GM19324 (cell line): ENCODE measurements around the gene RPLP1.
A peak's percentile ranks its signal among the peaks of the same experiment; 100 is the strongest.

ENCODE experiments used
- ATAC-seq: cut with Tn5 transposase; IDR thresholded peaks from one replicate; pipeline ENCODE4 v1.9.1; 2021; ENCODE audit warnings: mild to moderate bottlenecking, moderate library complexity; ENCODE audit not compliant: unreplicated experiment, low FRiP score

Gene RPLP1

DNA sequence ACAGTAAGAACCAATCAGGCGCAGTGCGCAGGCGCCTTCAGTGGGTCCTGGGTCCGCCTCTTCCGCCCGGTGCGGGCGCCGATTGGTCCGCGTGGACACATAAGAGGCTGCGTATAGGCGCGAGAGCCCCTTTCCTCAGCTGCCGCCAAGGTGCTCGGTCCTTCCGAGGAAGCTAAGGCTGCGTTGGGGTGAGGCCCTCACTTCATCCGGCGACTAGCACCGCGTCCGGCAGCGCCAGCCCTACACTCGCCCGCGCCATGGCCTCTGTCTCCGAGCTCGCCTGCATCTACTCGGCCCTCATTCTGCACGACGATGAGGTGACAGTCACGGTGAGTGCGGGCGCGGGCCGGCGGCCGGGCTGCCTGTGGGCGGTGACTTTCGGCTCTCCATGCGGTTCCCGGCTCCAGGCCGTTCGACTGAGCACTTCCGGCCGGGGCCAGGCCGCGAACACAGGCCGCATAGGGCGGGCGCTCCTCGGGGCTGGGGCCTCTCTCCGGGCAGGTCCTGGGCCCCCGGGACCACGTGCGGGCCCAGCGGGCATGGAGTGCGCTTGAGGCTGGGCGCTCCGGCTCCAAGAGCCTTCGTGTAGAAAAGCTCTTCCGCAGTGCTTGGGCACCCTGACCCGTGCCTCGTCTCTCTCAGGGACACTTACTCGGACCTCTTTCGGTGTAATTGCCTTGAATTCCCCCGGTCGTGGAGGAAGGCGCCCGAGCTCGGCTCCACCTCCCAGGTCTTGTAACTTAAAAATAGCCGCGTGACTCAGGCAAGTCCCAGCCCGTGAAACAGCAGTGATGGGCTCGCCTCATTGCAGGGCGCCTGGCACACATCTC is at the start of gene RPLP1:
Gene RPLP1, plus strand, starts transcription at position 127 of the 830 bp plus-strand sequence. Its CDS starts 131 bp downstream, at position 258.
- ATAC-seq: peak; percentile 83

DNA sequence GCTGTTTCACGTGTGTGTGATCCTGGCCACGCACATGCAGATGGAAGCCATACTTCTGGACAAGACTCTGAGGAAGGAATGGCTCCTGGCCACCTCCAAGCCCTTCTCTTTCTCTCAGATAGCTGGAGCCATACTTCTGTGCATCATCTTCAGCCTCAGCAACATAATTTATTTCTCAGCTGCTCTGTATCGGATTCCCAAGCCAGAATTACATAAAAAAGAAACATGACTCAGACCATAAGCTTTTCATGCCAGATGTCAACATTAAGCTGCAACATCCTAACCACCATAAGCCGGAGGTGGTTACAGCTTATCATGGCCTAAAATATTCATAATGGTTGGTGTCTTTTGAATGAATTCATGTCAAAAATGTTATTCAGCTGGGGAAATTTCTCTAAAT is 49.0 kb upstream of the RPLP1 start:
- ATAC-seq: no peak

DNA sequence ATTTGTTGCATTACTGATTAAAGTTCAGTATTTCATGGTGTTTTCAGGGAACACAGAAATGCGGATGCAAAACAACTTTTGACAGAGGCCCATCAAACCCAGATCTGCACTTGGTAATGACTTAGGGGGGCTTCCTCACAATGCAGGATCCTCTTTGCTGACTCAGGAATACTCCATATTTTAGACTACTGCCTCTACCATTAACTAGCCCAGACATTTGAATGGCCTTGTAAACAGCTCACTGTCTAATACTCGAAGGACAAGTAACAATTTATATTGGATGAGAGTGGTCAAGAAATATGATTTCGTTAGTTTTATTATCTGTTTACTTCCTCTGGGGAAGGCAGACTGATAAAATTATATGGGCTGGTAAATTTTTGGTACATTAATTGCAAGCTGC is 47.5 kb upstream of the RPLP1 start:
- no peak for ATAC-seq

DNA sequence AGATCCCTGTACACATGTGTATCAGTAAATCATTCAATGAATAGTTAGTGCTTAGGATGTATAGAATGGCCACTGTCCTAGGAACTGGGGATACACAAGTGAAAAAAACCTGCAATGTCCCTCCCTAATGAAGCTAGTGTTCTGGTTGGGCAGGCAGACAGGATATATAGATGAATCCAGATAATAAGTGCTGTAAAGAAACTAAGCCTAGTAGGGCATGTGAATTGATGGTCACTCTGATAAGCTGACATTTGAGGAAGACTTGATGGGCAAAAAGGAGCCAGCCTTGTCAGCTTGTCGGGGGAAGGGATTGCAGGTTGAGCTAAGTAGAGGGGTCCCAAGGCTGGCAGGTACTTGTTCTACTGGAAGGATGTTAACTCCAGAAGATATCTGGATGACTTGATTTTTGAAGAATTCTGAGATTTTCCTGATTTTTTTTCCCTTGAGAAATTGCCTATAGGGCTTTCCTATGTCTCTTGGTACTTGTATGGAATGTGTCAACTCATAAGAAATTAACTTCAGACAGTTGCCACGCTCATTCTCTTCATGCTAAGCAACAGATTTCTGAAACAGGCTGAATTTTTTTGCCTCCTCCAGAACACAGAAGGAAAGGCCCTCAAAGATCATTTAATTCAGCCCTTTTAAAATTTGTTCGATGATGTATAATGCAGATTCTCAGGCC is 44.8 kb upstream of the RPLP1 start:
- no peak for ATAC-seq

DNA sequence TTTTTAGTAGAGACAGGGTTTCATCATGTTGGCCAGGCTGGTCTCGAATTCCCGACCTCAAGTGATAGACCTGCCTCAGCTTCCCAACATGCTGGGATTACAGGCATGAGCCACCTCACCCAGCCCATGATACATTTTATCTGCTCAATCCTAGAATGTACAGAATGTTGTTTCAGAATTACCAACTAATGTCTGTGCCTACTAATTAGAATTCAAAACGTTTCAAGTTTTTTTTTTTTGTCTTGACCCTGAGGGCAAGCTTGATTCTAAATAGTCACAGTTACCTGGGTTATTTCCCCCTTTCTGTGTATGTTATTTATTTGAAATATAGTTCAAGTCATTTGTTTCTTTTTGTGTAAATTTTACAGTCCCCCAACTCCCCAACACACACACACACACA is 43.8 kb upstream of the RPLP1 start:
- no peak for ATAC-seq

DNA sequence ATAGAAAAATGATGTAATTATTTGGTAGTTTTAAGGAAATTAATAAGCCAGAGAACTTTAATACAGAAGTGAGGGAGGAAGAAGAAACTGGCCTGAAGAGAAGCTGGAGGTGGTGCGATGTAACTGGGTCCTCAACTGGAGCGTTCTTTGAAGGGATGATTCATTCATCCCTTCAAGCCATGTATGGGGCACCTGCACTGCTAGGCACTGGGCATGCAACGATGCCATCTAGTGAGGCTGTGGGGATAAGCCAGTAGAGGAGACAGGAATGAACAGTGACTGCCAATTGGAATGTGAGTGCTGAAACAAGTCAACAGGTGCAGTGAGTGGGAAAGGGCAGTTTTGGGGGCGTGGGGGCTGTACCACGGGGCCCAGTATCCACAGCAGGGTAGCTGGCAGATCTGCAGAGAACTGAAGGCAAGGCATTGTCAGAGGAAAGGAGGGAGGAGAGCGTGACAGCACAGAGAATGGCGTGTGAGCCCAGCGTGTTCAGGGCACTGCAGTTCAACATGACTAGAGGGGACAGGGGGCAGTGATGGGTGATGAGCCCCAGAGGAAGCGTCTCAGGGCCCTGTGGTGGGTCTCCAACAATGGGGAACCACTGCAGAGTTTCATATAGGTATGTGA is 42.3 kb upstream of the RPLP1 start:
- no peak for ATAC-seq

DNA sequence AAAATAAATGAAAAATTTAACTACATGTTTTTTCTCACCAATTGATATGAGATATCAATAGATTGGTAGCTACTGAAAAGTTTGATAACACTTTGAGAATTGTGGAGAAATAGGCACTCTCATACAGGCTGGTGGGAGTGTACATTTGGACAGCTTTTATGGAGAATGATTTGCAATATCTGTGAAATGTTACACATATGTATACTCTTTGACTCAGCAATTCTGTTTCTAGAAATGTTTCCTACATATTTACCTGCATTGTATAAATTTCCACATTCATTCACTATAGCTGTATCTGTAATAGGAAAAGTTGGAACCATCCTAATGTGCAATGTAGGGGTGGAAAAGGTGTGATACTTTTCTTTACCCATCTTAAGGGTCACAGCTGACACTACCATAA is 40.3 kb upstream of the RPLP1 start:
- ATAC-seq: no peak

DNA sequence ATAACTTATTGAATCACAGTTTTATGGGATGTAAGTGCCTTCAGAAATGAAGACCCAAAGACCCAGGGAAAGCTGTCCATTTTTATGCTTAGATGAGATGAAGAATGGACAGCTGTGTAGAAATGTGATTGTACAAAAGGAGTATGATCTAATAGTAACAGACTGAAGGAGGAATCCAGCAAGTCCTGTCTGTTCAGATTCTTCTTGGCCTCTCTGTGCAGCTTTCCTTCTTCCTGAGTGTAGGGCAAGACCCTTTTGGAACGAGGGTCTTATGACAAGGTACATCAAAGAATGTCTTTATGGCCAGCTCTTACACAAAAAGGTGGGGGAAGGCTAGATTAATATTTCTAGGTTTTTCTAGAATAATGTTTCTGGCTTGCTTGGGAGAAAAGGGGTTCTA is 39.9 kb upstream of the RPLP1 start:
- no peak for ATAC-seq

DNA sequence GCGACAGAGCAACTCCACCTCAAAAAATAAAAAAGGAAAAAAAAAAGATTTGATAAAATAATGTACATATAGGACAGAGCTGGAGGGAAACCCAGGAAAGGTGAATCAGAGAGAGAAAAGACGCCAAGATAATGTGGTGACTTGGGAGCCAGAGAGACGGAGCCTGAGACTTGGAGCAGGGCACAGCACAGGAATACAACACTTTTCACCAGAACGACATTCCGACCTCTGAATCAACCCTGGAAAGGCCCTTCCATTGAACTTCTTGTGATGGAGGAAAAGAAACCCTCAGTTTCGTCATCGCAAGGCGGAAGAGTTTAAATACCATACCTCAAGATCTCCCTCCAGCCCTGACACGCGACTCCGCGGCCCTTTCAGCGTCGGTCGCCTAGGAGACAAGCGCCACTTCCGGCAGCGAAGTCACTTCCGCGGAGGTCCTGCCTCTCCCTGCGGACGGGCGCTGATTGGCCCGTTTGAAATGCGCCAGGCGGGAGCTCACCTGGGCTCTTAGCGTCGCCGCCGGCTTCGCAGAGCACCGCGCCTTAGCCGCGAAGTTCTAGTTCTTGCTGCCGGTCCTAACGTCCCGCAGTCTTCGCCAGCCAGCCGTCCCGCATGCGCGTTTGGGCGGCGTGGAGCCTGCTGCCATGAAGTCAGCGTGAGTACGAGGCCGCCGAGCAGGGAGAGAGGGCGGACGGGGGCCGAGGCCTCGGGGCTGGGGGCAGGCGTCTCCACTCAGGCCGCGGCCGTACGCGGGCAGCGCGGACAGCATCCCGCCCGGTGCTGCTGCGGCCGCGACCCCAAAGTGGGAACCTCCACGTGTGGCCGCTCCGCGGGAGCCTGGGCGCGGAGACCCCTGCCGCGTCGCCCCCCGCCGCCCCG is 38.6 kb upstream of the RPLP1 start, which contains the start of gene KIF23:
Gene KIF23, plus strand, starts transcription at position 528 of the 879 bp plus-strand sequence. Its CDS starts 117 bp downstream, at position 645.
- peak; percentile 89 for ATAC-seq

DNA sequence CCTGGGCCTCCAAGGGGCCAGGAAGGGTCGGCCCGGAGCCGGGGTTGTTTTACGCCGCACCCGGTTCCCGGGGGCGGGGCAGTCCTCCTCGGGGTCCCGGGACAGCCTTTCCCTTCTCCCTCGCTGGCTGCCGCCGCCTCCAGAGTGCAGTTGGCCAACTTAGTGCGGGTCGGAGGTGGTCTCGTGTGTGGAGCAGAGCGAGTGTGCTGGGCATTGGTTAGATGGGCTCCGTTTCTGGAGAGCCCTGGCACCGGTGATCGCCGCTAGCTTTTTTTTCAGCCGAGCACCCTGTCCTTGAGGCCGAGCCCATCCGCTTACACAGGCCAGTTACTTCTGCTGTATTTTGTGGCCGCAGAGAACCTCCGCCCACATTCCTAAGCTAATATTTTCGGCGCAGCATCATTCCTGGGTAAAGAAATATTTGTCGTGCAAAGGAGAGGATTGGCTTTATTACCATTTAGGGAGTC is 37.9 kb upstream of the RPLP1 start:
- peak; percentile 40 for ATAC-seq

DNA sequence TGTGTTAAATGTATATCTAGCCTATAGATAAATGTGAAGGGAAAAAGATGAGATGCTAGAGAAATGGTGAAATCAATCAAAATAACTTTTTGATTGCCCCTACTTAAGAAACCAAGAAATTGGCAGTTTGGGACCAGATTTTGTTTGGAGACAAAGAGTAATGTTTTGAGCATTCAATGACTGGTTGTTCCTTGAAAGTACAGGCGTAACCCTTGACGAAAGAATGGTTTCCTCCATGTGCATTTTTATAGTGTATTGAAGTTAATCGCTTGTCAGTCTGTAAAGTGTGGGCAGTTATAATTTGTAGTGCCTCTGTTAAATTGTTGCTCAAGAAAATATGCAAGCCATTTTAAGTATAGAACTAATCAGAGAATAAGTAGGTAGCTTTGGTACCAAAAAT is 37.2 kb upstream of the RPLP1 start:
- no peak for ATAC-seq

DNA sequence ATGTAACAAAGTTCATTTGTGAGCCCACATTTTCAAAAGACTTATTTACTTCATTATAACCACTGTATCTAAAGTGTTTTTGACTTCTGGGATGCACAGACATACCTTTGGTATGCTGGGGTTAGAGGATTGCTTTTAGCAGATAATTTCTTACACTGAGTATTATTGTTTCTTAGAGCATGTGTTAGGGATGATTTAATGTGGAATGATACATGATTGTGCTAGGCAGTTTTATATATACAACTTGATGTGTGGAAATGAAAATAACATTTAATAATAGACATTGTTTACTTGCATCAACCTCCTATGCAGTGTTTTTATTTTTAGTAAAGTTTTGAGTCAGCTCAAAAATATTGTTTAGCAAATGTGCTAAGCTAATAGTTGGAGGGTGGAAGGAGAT is 35.0 kb upstream of the RPLP1 start:
- no peak for ATAC-seq

DNA sequence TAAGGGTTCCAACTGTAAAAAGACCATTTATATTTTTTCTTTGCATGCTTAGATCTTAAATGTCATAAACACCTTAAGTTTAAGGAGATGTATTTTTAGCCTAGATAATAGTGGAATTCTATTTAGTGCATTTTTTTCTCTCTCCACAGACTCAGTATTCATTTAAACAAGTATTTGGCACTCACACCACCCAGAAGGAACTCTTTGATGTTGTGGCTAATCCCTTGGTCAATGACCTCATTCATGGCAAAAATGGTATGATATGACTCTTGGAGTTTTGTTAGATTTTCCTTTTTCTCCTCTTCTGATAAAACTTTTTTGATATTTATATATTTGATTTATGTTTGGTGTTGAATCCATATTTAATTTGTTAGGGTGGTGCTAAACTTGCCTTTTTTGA is 31.1 kb upstream of the RPLP1 start:
- no peak for ATAC-seq

DNA sequence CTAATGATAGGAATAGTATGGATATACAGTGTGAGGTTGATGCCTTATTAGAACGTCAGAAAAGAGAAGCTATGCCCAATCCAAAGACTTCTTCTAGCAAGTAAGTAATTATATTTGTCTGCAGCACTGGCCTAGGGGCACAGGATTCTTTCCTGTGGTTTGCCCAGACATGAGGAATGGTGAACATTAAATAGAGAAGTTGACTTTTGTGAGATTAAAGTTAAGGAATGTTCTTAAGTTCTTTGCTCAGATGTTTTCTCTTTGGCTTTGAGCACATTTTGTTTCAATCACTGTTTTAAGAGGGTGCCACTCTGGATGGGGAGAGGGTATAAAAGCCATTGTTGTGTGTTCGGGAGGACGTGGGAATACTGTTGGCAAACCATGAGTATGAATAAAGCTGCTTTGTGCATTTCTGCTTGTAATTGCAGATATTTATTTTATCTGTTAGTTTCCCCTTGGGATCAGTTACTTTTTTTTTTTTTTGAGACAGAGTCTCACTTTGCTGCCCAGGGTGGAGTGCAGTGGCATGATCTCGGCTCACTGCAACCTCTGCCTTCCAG is 30.2 kb upstream of the RPLP1 start:
- no peak for ATAC-seq

DNA sequence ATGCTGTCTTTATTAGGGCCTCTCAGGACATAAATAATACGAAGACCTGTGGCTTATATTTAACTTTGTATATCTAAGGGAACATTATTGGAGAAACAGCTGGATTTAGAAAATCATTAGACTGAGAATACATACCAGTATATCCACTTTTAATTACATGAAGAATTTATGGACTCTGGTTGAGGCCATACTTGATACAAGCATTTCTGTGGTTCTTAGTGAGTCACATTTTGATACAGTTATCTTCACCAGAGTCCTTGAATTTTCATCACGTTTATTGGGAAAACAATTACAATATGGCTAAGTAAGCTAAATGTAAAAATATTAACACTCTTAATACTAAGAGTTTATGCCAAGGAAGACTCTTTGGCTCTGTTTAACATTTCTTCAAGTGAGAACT is 28.6 kb upstream of the RPLP1 start:
- no peak for ATAC-seq

DNA sequence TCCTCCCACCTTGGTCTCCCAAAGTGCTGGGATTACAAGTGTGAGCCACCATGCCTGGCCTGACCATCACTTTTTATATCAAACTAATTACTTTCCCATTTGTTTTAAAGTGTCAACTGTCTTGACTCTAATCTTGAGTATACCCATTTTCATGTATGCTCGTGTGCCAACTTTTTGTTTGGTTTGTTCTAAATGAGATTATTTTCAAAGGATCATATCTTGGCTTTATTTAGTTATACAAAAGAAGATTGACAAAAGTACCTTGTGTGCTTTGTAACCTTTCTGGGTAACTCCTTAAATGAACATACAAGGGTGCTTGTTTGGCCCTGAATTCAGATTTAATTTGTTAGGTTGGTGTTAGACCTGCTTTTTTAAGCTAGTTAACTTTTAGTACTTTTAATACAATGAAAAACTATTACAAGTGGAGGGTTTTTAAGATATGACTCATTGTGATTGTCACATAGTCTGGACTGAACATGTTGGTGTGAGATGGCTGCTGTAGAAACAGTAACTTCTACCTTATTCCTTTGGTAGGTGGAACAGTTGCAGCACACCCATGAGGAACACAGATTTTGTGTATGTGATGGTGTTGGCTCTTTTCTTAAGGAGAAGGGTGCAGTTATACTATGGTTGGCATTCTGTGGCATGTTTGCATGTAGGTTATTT is 27.7 kb upstream of the RPLP1 start:
- no peak for ATAC-seq

DNA sequence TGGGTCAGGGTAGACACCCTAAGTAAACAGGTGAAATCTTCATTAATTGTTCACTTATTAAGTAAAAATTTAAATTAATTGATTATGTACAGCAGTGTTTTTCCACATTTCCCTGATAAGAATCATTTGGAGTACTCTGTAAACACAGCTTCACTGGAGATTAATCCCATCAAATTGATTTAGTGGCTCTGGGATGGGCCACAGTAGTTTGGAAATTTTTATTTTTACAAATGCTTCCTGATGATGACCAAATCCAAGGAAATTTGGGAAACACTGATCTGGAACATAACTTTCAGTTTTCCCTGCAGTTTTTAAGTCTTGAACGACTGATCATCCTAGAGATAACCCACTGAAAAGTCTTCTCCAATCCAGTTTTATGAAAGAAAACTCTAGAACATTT is 18.8 kb upstream of the RPLP1 start:
- no peak for ATAC-seq

DNA sequence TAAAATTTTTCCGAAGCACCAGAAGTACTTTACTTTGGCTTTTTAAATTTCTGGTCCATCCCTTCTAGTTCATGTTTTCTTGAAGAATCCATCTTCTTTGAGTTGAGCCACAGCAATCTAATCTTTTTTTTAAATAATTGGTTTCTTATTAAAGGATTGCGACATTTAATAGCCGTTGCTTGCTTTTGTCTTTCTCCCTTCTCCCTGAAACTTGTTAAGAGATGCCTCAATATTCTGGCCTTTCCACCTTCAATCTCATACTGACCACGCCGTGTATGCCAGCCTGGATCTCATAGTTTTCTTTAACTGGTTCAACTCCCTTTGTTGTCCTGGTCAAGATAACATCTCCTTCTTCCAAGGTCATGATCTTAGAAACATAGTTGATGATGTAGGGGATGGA is 18.4 kb upstream of the RPLP1 start:
- ATAC-seq: no peak

DNA sequence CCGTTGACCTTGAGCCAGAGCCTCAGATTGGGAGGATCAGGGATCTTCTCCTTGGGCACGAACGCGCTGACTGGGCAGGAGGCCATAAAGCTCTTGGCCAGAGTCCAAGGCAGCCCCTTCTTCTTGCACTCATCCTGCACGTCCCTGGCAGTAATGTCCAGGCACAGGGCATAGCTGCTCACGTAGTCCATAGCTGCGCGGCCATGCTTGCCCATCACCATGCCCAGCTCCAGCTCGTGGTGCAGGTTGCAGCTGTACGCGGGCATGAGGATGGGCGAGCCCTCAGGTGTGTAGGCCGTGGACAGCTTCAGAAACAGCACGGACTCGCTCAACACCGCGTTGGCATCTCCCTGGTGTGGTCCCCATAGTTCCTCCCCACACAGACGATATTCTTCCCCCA is 17.9 kb upstream of the RPLP1 start:
- no peak for ATAC-seq

DNA sequence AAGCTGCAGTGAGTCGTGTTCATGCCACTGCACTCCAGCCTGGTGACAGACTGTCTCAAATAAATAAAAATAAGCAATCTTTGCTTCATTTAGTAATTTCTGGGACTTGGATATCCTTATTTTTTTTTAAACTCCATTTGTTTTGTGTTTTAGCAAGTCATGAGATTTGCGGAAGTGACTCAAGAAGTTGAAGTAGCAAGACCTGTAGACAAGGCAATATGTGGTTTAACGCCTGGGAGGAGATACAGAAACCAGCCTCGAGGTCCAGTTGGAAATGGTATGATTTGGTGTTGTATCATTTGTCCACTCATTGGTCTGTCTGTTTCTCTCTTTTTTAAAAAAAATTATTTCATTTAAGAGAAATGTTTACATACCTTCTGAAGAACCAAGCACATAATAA is 16.6 kb upstream of the RPLP1 start:
- no peak for ATAC-seq
